Measurements from ENCODE around the gene ATP9B. TPM values are rescaled to one million over a fixed set of nuclear protein-coding genes. Genes with fewer than 3 reads are reported as not detected.

Gene ATP9B
- polyA plus RNA-seq, 3 donors = 7.2 to 20.3 (median 14.0) TPM

- H3K36me3 ChIP-seq (replicated peaks in 1 of 2; ENCODE audit: control insufficient read depth in 1 of 2, insufficient read depth in 2 of 2, low read length in 2 of 2) = no peaks in the 10 kb centered on the region
- Mint-ChIP-seq H3K9me3 (peaks cover 0 to 3% (median 0%) of the 10 kb centered on the region in 7 donors), H3K4me1 (no peaks in the 10 kb centered on the region), H3K27me3 (ENCODE audit: low read depth in 3 of 3) (no peaks in the 10 kb centered on the region), H3K4me3 (no peak overlapping the region), H3K27ac (no peak overlapping the region), H3K36me3 (peaks cover 10 to 23% of the 10 kb centered on the region in 2 donors)
- H3K27ac ChIP-seq (ENCODE audit: low read depth in 1 of 2, low read length in 2 of 2) = no peak overlapping the region
- no peak overlapping the region for H3K9ac ChIP-seq (ENCODE audit: insufficient read depth, low read length, poor library complexity, severe bottlenecking)
- no peaks in the 10 kb centered on the region for H4K20me1 ChIP-seq (ENCODE audit: insufficient read depth, low read length)
- 97% methylated on average over 8 of the region's 12 CpGs for WGBS (ENCODE audit: insufficient coverage)
- H3K27me3 ChIP-seq (ENCODE audit: control insufficient read depth in 2 of 2, insufficient read depth in 2 of 2, low read length in 2 of 2) = no peaks in the 10 kb centered on the region
- no peaks in the 10 kb centered on the region for H3K9me3 ChIP-seq (replicated peaks in 1 of 2; ENCODE audit: control insufficient read depth in 1 of 2, insufficient read depth in 1 of 2, low read length in 2 of 2)
- H3K79me2 ChIP-seq (ENCODE audit: insufficient read depth, low read length) = no peaks in the 10 kb centered on the region
- no peak overlapping the region for H3K4me2 ChIP-seq (replicated peaks; ENCODE audit: extremely low read depth, low read length, poor library complexity, severe bottlenecking)
- no peak overlapping the region for H3K4me3 ChIP-seq (replicated peaks in 1 of 3; ENCODE audit: low read depth in 2 of 3, low read length in 3 of 3)
- H2AFZ ChIP-seq (ENCODE audit: insufficient read depth, low read depth, low read length, poor library complexity, severe bottlenecking) = no peak overlapping the region
- H3K4me1 ChIP-seq (ENCODE audit: control insufficient read depth in 1 of 2, insufficient read depth in 2 of 2, low read length in 2 of 2) = no peaks in the 10 kb centered on the region
- intact Hi-C loops (cut with micrococcal nuclease) = loop anchor here in 1 of 2 donors (10.0 kb wide), 1 partner anchor 585 kb away; no protein-coding TSS in a partner anchor
- DNase-seq = no peak
- TF ChIP-seq, protein P1, sequence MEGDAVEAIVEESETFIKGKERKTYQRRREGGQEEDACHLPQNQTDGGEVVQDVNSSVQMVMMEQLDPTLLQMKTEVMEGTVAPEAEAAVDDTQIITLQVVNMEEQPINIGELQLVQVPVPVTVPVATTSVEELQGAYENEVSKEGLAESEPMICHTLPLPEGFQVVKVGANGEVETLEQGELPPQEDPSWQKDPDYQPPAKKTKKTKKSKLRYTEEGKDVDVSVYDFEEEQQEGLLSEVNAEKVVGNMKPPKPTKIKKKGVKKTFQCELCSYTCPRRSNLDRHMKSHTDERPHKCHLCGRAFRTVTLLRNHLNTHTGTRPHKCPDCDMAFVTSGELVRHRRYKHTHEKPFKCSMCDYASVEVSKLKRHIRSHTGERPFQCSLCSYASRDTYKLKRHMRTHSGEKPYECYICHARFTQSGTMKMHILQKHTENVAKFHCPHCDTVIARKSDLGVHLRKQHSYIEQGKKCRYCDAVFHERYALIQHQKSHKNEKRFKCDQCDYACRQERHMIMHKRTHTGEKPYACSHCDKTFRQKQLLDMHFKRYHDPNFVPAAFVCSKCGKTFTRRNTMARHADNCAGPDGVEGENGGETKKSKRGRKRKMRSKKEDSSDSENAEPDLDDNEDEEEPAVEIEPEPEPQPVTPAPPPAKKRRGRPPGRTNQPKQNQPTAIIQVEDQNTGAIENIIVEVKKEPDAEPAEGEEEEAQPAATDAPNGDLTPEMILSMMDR (IDR thresholded peaks at IDR 0.05) = no peak
Observed at GRCh38 chr18:79239631-79240030, 170.4 kb downstream of the ATP9B start.

DNA sequence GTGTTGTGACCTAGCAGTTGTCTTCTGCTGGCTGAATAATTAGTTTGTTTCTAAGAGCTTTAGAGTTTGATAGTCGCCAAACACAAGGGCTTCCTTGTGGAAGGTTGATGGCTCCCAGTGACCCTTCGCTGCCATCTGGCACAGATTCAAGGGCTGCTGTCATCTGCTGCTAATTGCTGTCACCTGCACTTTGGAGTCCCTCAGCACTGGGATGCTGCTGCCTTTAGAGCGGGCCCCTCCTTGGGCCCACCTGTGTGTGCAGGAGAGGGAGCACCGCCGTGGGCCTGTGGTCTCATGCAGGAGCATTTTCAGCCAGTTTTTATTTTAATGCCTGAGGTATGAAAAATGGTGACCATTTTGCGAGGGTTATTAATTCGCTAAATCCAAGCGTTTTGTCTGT lies 172.6 kb downstream of the ATP9B start:
- Histone ChIP-seq H3K36me3 (replicated peaks in 1 of 2; ENCODE audit: control insufficient read depth in 1 of 2, insufficient read depth in 2 of 2, low read length in 2 of 2) (no peaks in the 10 kb centered on the region), H2AFZ (ENCODE audit: insufficient read depth, low read depth, low read length, poor library complexity, severe bottlenecking) (no peak overlapping the region), H3K27me3 (ENCODE audit: control insufficient read depth in 2 of 2, insufficient read depth in 2 of 2, low read length in 2 of 2) (no peaks in the 10 kb centered on the region), H3K4me2 (replicated peaks; ENCODE audit: extremely low read depth, low read length, poor library complexity, severe bottlenecking) (no peak overlapping the region), H3K27ac (ENCODE audit: low read depth in 1 of 2, low read length in 2 of 2) (no peak overlapping the region), H3K4me1 (ENCODE audit: control insufficient read depth in 1 of 2, insufficient read depth in 2 of 2, low read length in 2 of 2) (no peaks in the 10 kb centered on the region), H4K20me1 (ENCODE audit: insufficient read depth, low read length) (no peaks in the 10 kb centered on the region), H3K9ac (ENCODE audit: insufficient read depth, low read length, poor library complexity, severe bottlenecking) (no peak overlapping the region), H3K4me3 (replicated peaks in 1 of 3; ENCODE audit: low read depth in 2 of 3, low read length in 3 of 3) (no peak overlapping the region), H3K9me3 (replicated peaks in 1 of 2; ENCODE audit: control insufficient read depth in 1 of 2, insufficient read depth in 1 of 2, low read length in 2 of 2) (peaks cover 0 to 6% of the 10 kb centered on the region in 2 donors), H3K79me2 (ENCODE audit: insufficient read depth, low read length) (no peaks in the 10 kb centered on the region)
- Mint-ChIP-seq H3K4me3 (no peak overlapping the region), H3K9me3 (peaks cover 0 to 3% (median 0%) of the 10 kb centered on the region in 7 donors), H3K4me1 (peaks cover 6% of the 10 kb centered on the region), H3K27ac (no peak overlapping the region), H3K27me3 (ENCODE audit: low read depth in 3 of 3) (no peaks in the 10 kb centered on the region), H3K36me3 (peaks cover 10 to 23% of the 10 kb centered on the region in 2 donors)
- WGBS (ENCODE audit: insufficient coverage) = 97% methylated on average over 8 of the region's 8 CpGs
- TF ChIP-seq, protein P1 (IDR thresholded peaks at IDR 0.05) = no peak
- intact Hi-C loops (cut with micrococcal nuclease) = loop anchor here in 1 of 2 donors (10.0 kb wide), 1 partner anchor 587 kb away; no protein-coding TSS in a partner anchor
- DNase-seq = no peak

Measured in CD14-positive monocyte (primary cell).